ENCODE measurements around the gene LKAAEAR1.

The LKAAEAR1 gene

DNA sequence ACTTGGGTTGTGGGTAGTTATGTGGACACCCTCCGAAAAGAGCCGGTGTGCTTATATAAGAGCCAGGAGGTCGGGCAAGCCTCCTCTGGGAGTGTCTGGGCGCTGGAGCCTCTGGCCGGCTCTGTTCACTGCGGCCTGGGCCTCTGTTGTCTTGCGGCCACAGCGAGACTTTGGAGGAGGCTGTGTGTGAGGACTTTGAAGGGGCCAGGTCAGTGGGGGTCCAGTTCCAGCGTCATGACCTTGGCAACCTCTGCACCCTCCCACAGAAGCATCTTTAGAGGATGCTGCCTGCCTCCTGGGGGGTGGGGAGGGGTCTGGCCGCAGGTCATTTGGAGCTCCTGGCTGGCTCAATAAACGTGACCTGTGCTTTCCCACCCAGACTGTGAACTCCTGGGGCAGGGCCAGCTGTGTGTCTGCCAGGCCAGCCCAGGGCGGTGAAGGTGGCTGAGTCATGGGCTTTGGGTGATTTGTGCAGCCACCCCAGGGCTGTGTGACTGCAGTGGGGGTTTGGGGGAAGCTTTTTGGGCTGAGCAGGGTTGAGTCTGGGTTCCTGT is 20.0 kb downstream of the LKAAEAR1 start:
- no peak for DNase-seq

DNA sequence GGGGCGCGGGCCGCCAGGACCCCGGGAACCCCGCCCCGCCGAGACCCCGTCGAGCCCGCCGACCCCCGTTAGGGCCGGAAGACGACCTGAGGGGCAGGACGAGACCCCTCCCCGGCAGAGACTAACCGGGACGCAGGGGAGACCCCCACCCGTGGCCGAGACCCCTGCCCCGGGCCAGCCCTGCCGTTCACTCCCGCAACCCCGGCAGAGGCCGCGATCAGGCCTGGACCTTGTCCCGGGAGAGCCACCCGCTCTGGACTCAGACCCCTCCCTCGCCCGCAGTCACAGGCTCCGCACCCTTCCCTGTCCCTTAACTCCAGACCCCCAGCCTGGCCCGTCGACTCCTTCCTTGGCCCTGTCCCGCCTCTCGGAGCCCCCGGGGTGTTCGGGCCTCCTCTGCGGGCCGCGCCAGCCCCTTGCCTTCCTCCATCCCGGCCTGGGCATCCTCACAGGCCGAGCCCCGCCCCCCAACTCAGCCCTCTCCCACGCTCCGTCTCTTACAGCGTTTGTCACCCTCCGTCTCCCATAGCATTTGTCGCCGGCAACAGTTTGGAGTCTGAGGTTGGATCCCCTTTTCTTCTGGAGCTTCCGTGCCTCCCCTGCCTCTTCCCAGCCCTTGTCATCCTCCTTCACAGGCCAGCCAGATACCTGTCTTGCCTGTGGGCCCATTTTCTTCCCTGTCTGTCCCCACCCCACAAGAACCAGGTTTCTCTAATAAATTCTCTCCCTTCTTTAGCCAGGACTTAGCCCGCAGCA is 20.6 kb downstream of the LKAAEAR1 start:
- peak; percentile 71 for DNase-seq

DNA sequence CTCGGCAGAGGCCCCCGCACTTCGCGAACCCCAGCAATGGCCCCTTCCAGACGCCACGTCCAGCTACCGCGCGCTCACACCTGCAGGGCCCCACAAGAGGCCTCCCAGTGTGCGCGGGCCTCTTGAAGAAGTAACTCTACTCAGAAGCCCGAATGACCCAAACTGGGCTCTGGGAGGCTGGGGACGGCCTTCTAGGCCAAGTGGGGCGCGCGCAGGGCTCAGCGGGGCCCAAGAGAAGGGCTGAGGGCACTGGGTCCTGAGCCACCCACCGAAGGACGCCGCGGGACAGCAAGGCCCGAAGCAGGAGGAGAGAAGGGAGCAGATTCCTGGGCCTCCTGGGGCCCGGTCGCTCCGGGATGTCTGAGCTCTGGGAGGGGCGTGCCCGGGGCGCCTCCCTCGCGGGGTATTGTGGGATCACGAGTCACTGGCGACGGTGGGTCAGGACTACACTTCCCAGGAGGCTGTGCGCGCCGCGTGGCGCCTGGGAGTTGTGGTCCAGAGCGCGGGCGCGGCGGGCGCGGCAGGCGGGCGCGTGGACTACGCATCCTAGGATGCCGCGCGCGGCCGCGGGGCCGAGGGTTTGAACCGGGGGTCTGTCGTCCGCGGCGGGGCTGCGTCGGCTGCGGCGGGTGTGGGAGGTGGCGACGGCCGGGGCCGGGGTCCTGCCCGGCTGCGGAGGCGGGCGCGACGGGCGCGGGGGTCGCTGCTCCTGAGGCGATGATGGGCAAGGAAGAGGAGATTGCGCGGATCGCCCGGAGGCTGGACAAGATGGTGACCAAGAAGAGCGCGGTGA is 21.4 kb downstream of the LKAAEAR1 start, which contains the start of gene TCEA2:
TCEA2 (plus strand) TSS at position 603 of the 793 bp plus-strand sequence; CDS start at position 718, 115 bp downstream.
- DNase-seq = peak; percentile 98

DNA sequence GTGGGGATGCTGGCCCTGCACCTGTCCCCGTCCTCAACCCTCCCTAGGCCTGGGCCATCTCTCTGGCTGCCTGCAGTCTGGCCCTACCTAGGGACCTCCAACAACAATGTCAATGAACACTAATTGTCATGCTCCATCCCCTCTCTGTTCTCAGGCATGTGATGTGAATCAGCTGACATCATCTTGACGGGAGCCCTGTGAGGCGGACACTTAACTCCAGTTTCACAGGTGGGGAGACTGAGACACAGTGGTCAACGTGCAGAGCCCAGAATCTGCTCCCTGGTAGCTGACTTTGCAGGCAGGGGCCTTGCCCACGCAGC is 22.0 kb downstream of the LKAAEAR1 start:
- DNase-seq = no peak

DNA sequence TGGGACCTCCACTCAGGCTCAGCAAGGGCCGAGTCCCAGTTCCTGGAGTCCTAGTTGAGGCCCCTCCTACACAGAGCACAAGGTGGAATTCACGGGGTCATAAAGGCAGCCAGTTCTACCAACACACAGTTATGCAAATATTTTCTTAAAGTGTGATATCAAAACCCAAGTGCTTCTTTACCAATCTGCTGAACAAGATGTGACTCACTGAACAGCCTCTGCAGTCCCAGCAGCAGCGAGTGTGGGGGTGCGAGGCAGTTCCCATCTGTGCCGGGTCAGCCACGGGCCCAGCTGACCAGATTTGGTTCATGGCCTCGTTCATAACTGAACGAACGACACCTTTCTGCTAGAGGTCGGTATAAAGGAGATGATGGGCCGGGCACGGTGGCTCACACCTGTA is 25.7 kb downstream of the LKAAEAR1 start:
- DNase-seq = no peak

DNA sequence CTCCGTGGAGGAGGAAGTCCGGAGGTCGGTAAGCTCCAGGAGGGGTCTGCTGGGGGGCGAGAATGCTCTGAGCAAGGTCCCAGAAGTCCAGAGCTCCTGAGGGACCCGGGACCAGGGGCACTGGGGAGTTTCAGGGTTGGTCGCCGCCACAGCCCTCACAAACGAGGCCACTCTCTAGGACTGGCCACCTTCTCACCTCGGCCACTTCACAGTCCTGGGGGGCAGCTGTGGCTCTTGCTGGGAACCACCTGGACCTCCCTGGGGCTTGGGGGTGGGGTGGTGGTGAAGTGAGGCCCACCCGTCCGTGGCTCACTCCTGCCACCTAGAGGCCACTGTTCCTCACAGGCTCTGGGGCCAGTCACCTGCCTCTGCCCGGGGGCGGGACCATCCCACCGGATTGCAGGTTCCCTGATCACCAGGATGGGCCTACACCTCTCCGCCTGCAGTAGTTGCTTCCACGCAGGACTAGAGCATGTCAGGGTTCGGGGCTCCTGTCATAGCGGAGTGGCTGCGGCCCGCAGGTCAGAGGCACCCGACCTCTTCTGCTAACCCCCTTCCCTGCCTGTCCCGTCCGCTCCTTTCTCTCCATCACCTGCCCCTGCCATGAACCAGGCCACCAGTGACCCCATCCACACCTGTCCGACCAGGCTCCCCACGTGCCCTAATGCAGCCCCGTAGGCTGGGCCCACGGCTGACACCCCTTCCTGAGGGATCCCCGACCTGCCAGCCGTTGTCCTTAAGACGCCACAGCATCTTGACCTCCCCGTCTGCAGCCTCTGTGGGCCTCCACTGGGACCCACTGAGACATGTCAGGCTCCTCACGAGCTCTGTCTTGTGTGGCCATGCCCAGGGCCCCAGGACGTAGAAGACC is 26.3 kb downstream of the LKAAEAR1 start:
- DNase-seq = peak; percentile 91

DNA sequence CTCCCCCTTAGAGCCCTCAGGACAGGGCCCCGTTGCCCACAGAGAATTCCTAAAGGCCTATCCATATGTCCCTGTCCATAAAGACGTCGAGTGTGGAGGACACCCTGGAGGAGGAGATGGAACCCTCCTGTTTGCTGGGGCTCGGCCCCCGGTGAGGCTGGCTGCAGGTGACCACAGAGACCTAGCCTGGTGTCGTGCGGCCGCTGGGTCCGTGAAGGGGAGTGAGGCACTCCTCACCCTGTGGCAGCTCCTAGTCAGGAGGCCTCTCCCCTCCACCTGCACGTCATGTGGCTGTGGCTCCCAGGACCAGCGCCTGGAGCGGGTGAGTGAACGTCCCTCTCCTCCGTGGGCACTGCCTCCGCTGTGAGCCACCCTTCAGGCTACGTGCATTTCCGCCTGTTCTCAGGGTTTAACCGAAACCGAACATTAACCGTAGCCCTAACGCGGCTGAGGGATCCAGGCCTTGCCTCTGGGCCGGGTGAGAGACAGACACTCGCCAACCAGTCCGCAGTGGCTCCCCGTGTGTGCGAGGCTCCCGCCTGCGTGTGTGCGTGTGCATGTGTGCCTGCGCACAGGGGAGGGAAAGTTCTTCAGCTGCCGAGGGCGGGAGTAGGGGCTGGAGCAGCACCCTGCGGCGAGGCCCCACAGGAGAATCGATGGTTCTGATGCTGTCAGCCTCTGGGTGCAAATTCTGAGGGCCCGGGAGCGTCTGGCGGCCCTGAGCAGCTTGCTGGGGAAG is 27.1 kb downstream of the LKAAEAR1 start:
- DNase-seq = no peak

DNA sequence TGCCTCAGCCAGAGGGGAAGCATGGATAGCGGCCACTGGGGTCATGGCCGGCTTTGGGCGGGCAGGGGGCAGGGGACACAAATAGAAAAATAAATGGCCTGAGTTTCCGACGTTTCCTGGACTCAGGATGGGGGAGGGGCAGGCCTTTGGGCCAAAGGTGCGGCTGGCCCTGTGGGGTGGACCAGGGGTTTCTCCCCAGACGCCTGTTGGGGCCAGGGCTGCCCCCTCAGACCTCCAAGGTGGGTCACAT is 27.6 kb downstream of the LKAAEAR1 start:
- DNase-seq = no peak

DNA sequence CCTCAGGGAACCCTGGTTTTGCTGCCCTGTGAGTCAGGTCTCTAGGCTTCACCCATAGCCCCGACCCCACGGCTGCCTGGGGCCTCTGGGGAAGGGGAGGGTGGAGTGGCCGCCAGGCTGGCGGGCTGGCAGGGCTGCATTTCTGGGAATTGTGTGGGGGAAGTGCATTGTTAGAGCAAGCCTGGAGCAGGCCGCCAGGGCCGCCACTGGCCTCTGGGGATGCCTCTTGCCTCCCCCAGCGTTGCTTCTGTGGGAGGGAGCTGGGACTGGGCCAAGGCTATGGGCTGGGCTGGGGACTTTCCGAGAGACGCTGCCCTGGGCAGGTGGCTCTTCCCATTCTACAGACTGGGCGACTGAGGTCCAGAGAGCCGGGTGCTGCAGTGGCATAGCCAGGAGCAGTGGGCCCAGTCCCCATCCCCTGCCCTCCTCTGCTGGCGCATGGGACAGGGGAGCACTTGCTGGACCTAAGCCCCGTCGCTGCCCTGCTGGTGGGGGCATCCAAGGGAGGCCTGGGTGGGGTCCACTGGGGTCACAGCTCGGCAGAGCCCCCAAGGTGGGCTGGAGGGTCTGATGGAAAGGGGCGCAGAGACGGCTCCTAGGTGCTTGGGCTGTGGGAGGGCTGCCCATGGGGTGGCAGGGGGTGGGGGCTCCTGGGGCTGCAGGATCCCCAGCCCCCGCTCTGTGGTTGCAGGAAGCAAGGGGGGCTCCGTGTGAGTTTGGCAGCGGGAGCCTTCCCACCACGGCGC is 28.1 kb downstream of the LKAAEAR1 start:
- no peak for DNase-seq

DNA sequence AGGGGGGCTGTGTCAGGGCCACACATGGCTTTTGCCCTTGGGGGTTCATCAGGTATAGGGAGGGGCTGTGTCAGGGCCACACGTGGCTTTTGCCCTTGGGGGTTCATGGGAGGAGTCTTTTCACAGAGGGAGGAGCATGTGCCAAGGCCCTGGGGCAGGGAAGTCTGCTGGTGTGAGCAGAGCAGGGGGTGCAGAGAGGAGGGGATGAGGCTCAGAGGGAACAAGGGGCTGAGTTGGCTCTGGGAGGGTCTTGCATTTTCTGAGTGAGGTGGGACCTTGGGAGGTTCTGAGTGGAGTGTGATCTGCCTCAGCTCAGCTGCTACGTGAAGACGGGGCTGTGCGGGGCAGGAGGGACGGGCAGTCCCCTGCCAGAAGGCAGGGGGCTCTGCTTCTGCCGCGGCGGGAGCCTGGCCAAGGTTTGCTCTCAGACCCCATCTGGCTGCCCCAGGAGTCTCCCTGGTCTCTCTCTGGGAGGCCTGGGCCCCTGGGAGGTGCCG is 28.8 kb downstream of the LKAAEAR1 start:
- no peak for DNase-seq

DNA sequence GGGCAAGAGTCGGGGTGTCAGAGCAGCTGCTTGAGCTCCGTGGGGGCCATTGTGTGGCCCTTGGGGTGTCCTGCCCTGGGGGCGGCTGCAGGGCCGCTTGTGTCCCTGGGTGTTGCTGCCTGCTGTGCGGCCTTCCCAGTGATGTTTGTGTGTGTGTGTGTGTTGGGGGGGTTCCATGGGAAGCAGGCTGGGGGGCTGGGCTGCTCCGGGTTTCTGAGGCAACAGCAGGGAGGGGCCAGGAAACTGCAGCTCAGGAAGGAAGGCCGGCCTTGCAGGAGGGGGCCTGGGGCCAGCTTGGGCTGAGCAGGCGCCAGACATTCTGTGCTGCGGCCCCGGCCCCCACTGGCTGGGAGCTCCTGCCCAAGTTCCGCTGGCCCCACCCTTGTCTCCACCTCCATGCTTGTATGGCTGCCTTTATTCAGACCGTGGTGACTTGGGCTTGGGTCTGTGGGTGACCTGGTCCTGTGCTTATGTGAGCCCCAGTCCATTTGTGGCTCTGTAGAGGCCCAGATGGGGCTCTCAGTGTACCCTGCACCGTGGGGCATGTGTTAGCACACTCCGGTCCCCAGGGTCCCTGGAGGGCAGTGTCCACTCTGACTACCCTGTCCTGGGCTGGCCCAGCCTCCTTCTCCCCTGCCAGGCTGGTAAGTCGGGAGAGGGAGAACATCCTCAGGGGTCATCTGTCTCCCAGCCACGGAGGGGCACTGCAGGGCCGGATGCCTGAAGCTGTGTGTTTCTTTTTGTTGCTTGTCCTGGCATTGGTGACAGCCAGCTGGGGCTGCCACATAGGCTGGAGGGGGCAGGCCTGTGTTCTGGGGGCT is 30.1 kb downstream of the LKAAEAR1 start:
- DNase-seq = no peak

DNA sequence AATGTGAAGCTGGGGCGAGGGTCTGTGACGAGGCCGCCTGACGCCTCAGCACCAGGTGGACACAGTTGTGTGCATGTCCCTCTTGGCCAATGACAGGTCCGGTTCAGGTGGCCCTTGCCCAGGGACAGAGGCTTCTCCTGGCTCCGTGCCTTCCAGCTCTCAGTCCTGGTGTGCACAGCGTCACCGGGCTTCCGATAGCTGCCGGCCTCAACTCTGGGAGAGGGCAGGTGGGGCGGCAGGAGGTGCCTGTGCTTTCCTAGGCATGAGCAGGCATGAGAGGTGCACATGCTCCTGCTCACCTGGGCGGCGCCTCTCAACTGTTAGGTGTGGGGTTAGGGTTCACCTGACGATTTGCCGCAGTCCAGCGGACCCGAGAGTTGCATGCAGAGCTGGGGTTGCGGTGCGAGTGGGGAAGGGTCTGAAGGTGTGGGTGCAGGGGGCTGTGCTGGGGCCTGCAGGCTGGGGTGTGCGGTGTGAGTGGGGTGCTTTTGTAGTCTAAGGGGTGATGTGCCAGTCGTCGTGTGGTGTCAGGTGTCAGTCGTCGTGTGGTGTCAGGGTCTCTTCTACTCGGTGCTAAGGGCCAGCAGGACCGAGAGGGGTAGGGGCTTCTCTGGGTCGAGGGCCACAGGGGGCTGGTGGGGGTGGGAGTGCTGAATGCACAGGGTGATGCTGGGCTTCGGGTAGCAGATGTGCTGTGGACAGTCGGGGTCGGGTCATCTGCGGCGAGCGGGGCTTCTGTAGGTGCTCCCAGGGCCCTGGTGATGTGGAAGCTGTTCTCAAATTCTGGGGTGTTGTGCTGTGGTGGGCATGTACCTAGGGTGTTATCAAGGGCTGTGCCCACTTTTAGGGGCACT is 31.0 kb downstream of the LKAAEAR1 start:
- no peak for DNase-seq

DNA sequence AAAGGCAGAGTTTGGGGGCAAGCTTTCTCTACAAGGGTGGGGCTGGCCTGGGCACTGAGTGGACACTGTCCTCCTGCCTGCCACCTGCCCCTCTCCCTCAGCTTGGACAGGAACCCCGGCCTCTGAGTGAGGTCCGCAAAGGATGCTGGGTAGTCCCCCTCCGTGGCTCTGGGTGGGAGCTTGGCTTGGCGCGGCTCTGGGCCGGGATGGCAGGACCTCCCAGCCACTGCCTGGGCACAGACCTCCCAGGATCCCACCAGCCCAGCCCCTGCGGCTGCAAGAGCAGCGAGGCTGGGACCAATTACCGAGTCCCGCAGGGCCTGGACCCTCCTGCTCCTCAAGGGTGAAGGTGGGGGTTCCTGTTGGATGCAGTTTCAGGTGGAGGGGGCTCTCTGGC is 31.9 kb downstream of the LKAAEAR1 start:
- no peak for DNase-seq

DNA sequence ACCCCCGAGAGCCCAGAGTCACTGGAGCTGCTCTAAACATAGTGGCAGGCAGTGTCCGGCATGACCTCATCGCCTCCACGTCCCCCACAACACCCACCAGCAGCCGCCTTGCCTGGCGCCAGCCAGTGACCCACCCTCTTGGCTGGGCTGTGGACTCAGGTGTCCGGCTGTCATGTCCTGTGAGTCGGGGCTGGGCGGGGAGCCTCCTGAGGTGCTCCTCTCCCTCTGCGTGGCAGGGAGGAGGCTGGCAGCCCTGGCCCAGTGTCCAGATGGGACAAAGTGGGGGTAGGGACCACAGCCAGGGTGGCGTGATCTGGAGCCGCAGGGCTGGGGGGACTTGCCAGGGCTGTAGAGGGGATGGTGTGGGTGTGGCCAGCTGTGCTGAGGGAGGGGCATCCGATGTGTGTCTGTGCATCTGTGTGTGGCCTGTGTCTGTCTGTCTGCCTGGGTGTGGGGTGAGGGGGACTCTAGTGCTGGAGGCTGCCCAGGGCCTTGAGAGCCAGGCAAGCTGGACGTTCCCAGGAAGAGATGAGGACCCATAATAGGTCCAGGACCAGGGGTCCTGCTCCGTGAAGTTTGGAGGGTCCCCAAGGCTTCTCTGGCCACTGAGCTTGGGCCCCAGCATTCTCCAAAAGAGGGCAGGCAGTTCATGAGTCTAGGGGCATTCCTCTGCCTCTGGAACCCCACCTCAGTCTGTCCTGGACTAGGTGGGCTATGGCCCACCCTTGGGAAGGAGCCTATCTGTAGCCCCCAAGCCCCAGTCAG is 32.5 kb downstream of the LKAAEAR1 start:
- DNase-seq = no peak

DNA sequence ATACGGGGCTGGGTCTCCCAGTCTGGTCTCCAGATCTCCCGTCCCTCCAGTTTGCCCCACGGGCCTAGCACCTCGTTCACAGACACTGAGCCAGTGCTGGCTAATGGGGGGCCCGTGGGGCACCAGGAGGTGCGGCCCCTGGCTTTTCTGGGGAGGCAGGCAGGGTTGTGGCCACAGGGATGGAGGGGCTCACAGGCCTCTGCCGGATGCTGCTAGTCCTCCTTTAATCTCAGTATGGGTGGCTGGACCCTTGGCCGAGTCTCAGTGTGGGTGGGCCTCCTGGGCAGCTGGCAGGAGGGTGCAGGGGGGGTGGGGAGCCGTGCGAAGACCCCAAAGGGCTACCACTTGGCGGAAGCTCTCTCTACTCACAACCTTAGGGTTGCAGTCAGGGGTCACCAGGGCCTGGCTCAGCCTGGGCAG is 33.2 kb downstream of the LKAAEAR1 start:
- DNase-seq = no peak

DNA sequence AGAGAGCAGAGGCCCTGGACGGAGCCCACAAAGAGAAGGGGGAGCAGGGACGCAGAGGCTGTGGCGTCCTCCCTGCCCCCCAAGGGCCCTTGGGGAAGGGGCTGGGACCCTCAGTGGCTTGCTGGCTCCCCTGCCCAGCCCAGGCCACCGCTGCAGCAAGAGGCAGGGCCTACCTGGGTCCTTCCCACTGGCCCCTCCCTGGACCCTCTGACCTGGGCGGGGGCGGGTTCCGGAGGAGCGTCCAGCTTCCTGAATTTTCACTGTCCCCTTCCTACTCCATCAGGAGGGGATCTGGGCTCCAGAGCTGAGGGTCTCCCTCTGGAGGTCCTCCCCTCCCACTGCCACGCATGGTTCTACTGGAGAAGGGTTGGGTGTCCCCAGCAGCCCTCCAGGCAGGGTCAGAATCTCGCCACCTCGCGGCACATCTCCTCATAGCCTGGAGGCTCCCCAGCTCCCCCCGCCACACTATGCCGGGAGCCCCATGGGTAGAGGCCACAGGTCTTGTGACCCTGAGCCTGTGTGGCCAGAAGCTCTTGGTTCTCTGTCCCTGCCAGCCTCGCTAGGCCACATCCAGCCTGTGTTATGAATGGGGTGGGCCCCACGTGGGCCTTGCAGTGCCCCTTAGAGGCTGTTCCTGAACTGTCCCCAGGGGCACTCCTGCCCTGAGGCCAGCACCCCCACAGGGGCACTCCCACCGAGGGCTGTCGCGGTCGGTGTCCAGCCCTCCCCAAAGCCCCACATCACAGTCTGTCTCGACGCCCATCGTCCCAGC is 33.8 kb downstream of the LKAAEAR1 start:
- DNase-seq = no peak

DNA sequence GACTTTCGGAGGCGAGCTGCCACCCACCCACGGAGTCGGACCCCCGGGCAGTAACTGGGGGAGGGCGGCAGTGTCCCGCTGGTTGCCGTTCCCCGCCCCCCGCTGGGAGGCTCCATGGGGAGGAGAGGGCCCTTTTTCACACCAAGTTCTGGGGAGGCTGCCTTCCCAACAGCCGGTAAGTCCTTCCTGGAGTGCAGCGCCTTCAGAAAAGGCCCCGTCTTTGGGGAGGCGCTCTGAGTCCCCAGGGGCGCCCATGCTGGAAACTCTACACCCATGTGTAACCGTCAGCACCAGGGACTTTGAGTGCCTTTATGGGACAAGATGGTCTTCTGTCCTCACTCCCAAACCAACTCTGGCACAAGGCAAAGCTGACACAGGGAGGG is 34.3 kb downstream of the LKAAEAR1 start:
- no peak for DNase-seq
